IMR-90 (cell line): Measurements from ENCODE around the gene ADGRF4. TPM values are rescaled to one million over a fixed set of nuclear protein-coding genes. Genes with fewer than 3 reads are reported as not detected.

Experiments used
- ATAC-seq: fragments of 200-7000 bp; cut with Tn5 transposase; 2 replicates; pipeline ENCODE4 v1.9.1; 2020; ENCODE audit warnings: low read depth, mild to moderate bottlenecking, moderate library complexity
- BruUV-seq: library from RNA; stranded (reverse); fragments of 400-500 nt; replicated peaks from 2 replicates; lab custom pipeline; 2021; lab: Mats Ljungman, UMichigan
- CTCF ChIA-PET: fragments of 300-600 bp; formaldehyde crosslinking; extraction: SDS; loops from one replicate; lab custom pipeline; 2021; ENCODE audit warnings: antibody characterized with exemption; lab: Yijun Ruan, JAX
- POLR2A ChIA-PET: fragments of 300-600 bp; sonication (Branson Sonifier 250); formaldehyde crosslinking; loops from one replicate; lab custom pipeline; 2022; ENCODE audit warnings: antibody characterized with exemption; ENCODE audit not compliant: unreplicated experiment; lab: Charles Lee
- DNase-seq: peaks from one replicate; pipeline ENCODE4 v3.0.0; 2013
- H2AFZ ChIP-seq: replicated peaks from 2 replicates; pipeline ENCODE3; 2013; ENCODE audit warnings: low read length, mild to moderate bottlenecking; ENCODE audit not compliant: poor library complexity
- H2AK5ac ChIP-seq: 2 replicates; pipeline ENCODE4 v1.6.1; 2013; ENCODE audit warnings: low read depth, low read length, inconsistent platforms
- H2AK9ac ChIP-seq: replicated peaks from 2 replicates; pipeline ENCODE3; 2013; ENCODE audit warnings: mild to moderate bottlenecking, low read depth, low read length, moderate library complexity; ENCODE audit not compliant: poor library complexity
- H2BK120ac ChIP-seq: 2 replicates; pipeline ENCODE4 v1.6.1; 2013; ENCODE audit warnings: low read depth, low read length, inconsistent platforms
- H2BK15ac ChIP-seq: 3 replicates; pipeline ENCODE4 v1.6.1; 2013; ENCODE audit warnings: low read depth, low read length, inconsistent platforms
- H2BK20ac ChIP-seq: 2 replicates; pipeline ENCODE4 v1.6.1; 2013; ENCODE audit warnings: low read depth, mild to moderate bottlenecking, inconsistent platforms, low read length, moderate library complexity
- H2BK5ac ChIP-seq: 2 replicates; pipeline ENCODE4 v1.6.1; 2013; ENCODE audit warnings: mild to moderate bottlenecking, low read depth, low read length, inconsistent platforms; ENCODE audit not compliant: poor library complexity, severe bottlenecking
- H3K14ac ChIP-seq: replicated peaks from 2 replicates; pipeline ENCODE4 v1.6.1; 2013; ENCODE audit warnings: low read depth, low read length, inconsistent platforms
- H3K18ac ChIP-seq: 2 replicates; pipeline ENCODE4 v1.6.1; 2013; ENCODE audit warnings: low read depth, low read length, control low read depth
- H3K23ac ChIP-seq: 2 replicates; pipeline ENCODE4 v1.6.1; 2013; ENCODE audit warnings: low read depth, low read length, inconsistent platforms
- H3K27ac ChIP-seq: 2 replicates; pipeline ENCODE4 v1.5.1; 2013; ENCODE audit warnings: mild to moderate bottlenecking, control low read depth, low read length; ENCODE audit not compliant: insufficient read depth
- H3K27me3 ChIP-seq: 2 replicates; pipeline ENCODE4 v1.6.1; 2013; ENCODE audit warnings: low read length; ENCODE audit not compliant: control insufficient read depth, insufficient read depth
- H3K36me3 ChIP-seq: 2 replicates; pipeline ENCODE4 v1.6.1; 2013; ENCODE audit warnings: low read length, mixed read lengths; ENCODE audit not compliant: control insufficient read depth, insufficient read depth
- H3K4ac ChIP-seq: 2 replicates; pipeline ENCODE4 v1.6.1; 2013; ENCODE audit warnings: low read depth, low read length, inconsistent platforms
- H3K4me1 ChIP-seq: 2 replicates; pipeline ENCODE4 v1.6.1; 2013; ENCODE audit warnings: low read length, mixed read lengths; ENCODE audit not compliant: control insufficient read depth, insufficient read depth
- H3K4me2 ChIP-seq: 2 replicates; pipeline ENCODE4 v1.6.1; 2013; ENCODE audit warnings: low read depth, mild to moderate bottlenecking, control low read depth, low read length, moderate library complexity
- H3K4me3 ChIP-seq: 2 replicates; pipeline ENCODE4 v1.5.1; 2013; ENCODE audit warnings: low read depth, mild to moderate bottlenecking, control low read depth, low read length, moderate library complexity; ENCODE audit not compliant: insufficient read depth
- H3K56ac ChIP-seq: 2 replicates; pipeline ENCODE4 v1.6.1; 2013; ENCODE audit warnings: low read length, inconsistent platforms; ENCODE audit not compliant: insufficient read depth; ENCODE audit errors: extremely low read depth
- H3K79me1 ChIP-seq, 2 experiments: 2 replicates each; pipeline ENCODE4 v1.6.1; 2013; ENCODE audit warnings: low read length in 2 of 2, inconsistent platforms in 1 of 2, low read depth in 1 of 2
- H3K9ac ChIP-seq: 2 replicates; pipeline ENCODE4 v1.6.1; 2013; ENCODE audit warnings: low read depth, low read length, control low read depth
- H3K9me1 ChIP-seq: 2 replicates; pipeline ENCODE4 v1.6.1; 2013; ENCODE audit warnings: low read length, inconsistent platforms; ENCODE audit not compliant: insufficient read depth
- H3K9me3 ChIP-seq: 2 replicates; pipeline ENCODE4 v1.6.1; 2013; ENCODE audit warnings: low read length; ENCODE audit not compliant: control insufficient read depth, insufficient read depth
- H4K20me1 ChIP-seq: 2 replicates; pipeline ENCODE4 v1.6.1; 2013; ENCODE audit warnings: low read length, inconsistent platforms; ENCODE audit not compliant: insufficient read depth
- H4K5ac ChIP-seq: 2 replicates; pipeline ENCODE4 v1.6.1; 2013; ENCODE audit warnings: mild to moderate bottlenecking, low read depth, low read length, control low read depth
- H4K8ac ChIP-seq, 2 experiments: 2 replicates each; pipeline ENCODE4 v1.6.1; 2013; ENCODE audit warnings: low read depth in 2 of 2, low read length in 2 of 2, control low read depth in 1 of 2, inconsistent platforms in 1 of 2
- H4K91ac ChIP-seq: 2 replicates; pipeline ENCODE4 v1.6.1; 2013; ENCODE audit warnings: low read depth, low read length, inconsistent platforms; ENCODE audit not compliant: insufficient read depth
- BHLHE40 ChIP-seq: fragments of 150-350 bp; IDR thresholded peaks from 2 replicates; pipeline ENCODE4 v1.6.1; 2016; ENCODE audit warnings: mild to moderate bottlenecking, low read depth, low read length
- CHD1 ChIP-seq: IDR thresholded peaks from 2 replicates; pipeline ENCODE4 v1.6.1; 2012; ENCODE audit warnings: low read depth, low read length, improper control_type of control experiment
- CTCF ChIP-seq: conservative IDR thresholded peaks from 2 replicates; pipeline ENCODE4 v1.5.1; 2012; ENCODE audit warnings: mild to moderate bottlenecking, low read depth, low read length, improper control_type of control experiment
- MAZ ChIP-seq: IDR thresholded peaks from 2 replicates; pipeline ENCODE4 v1.6.1; 2012; ENCODE audit warnings: low read depth, mild to moderate bottlenecking, low read length, improper control_type of control experiment, moderate library complexity, borderline replicate concordance
- POLR2A ChIP-seq: IDR thresholded peaks from 2 replicates; pipeline ENCODE4 v1.6.1; 2012; ENCODE audit warnings: mild to moderate bottlenecking, low read depth, low read length
- USF2 ChIP-seq: fragments of 150-350 bp; IDR thresholded peaks from 2 replicates; pipeline ENCODE4 v1.6.1; 2017; ENCODE audit warnings: mild to moderate bottlenecking, antibody characterized with exemption, low read length, low read depth
- dilution Hi-C: fragments of 300-500 bp; cut with HindIII; formaldehyde crosslinking; loops from one replicate; pipeline ENCODE4 v1.14.3; 2018; ENCODE audit warnings: low sequenced_read_pairs; ENCODE audit not compliant: unreplicated experiment
- in situ Hi-C: fragments of 300-500 bp; cut with MboI; formaldehyde crosslinking; loops from 3 replicates; pipeline ENCODE4 v1.14.3; 2019; ENCODE audit warnings: low sequenced_read_pairs, inconsistent platforms, mixed read lengths
- intact Hi-C: fragments of 100-400 bp; cut with micrococcal nuclease; formaldehyde crosslinking; loops from 2 replicates; pipeline ENCODE4 v1.10.0; 2022
- polyA plus RNA-seq, 3 experiments: library from polyadenylated mRNA; depleted of rRNA; stranded (reverse); fragments of >200 nt; gene quantifications; 2 replicates each; pipeline ENCODE4 v1.2.3, GENCODE V29; 2012; ENCODE audit warnings: low replicate concordance in 1 of 3
- total RNA-seq: library from RNA; depleted of rRNA; stranded (reverse); fragments of >200 nt; gene quantifications from 2 replicates; pipeline ENCODE4 v1.2.3, GENCODE V29; 2012
- TF ChIP-seq, protein P1 (sequence below): fragments of 150-350 bp; IDR thresholded peaks from 2 replicates; pipeline ENCODE4 v1.6.1; 2016; ENCODE audit warnings: low read depth, mild to moderate bottlenecking, low read length, moderate library complexity, borderline replicate concordance

Gene ADGRF4
- total and polyA plus RNA-seq, 2 of the 4 experiments (the other 2 are of a cell fraction), result under 0.01 to 0.02 TPM

DNA sequence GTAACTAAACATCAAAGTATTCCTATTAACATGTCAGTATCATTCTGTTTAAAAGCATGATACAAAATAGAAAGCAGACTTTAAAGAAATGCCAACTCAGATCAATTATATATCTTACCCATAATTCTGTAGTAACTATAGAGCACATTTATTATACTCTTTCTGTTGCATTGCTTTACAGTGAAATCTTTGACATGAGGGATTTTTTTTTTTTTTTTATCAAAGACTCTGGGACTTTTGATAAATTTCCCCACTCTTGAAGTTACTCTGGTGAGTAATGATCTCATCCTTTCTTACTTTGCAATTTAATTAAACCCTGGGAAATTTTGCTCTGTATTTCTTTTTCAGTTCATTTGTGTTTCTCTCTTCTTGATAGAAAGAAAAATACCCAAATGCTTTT, 17.4 kb downstream of the ADGRF4 start:
- DNase-seq (no peak), ATAC-seq (no peak)
- no peaks in the 10 kb centered on the region for H3K9me3 ChIP-seq
- H3K27me3 ChIP-seq, result no peaks in the 10 kb centered on the region
- no peak overlapping the region for H3K4ac ChIP-seq
- H4K91ac ChIP-seq, result no peak overlapping the region
- no peaks in the 10 kb centered on the region for H3K36me3 ChIP-seq
- ChIA-PET POLR2A (no interaction called here), CTCF (no interaction called here)
- H2AK9ac ChIP-seq, result no peak overlapping the region
- no peak overlapping the region for H2AK5ac ChIP-seq
- in situ Hi-C loops (no loop called here), dilution Hi-C loops (no loop called here), intact Hi-C loops (no loop called here)
- H3K56ac ChIP-seq, result no peak overlapping the region
- H3K4me3 ChIP-seq, result no peak overlapping the region
- no peak overlapping the region for H3K9ac ChIP-seq
- TF ChIP-seq, protein P1, sequence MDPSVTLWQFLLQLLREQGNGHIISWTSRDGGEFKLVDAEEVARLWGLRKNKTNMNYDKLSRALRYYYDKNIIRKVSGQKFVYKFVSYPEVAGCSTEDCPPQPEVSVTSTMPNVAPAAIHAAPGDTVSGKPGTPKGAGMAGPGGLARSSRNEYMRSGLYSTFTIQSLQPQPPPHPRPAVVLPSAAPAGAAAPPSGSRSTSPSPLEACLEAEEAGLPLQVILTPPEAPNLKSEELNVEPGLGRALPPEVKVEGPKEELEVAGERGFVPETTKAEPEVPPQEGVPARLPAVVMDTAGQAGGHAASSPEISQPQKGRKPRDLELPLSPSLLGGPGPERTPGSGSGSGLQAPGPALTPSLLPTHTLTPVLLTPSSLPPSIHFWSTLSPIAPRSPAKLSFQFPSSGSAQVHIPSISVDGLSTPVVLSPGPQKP, result no peak
- no peak for TF ChIP-seq CTCF
- TF ChIP-seq USF2, result no peak
- no peak for TF ChIP-seq CHD1
- TF ChIP-seq BHLHE40, result no peak
- no peak for TF ChIP-seq MAZ
- TF ChIP-seq POLR2A, result no peak
- no peak overlapping the region for H3K4me2 ChIP-seq
- no peak overlapping the region for H3K18ac ChIP-seq
- H3K4me1 ChIP-seq, result no peaks in the 10 kb centered on the region
- no peaks in the 10 kb centered on the region for H3K79me1 ChIP-seq
- no peak overlapping the region for H4K5ac ChIP-seq
- no peak overlapping the region for H3K27ac ChIP-seq
- no peak overlapping the region for H2BK120ac ChIP-seq
- no peak overlapping the region for H3K14ac ChIP-seq
- no peak overlapping the region for H3K23ac ChIP-seq
- H4K20me1 ChIP-seq, result no peaks in the 10 kb centered on the region
- no TSS peak for BruUV-seq
- no peak overlapping the region for H2AFZ ChIP-seq
- H2BK15ac ChIP-seq, result no peak overlapping the region
- no peak overlapping the region for H2BK5ac ChIP-seq
- no peaks in the 10 kb centered on the region for H3K9me1 ChIP-seq
- no peak overlapping the region for H4K8ac ChIP-seq
- H2BK20ac ChIP-seq, result no peak overlapping the region
